ENCODE measurements around the gene KCND2.
"Not testable (repeated sequence)": the region's sequence is repeated elsewhere in the genome, so short reads cannot be mapped to it uniquely, and the experiment has no call there.

Gene KCND2

DNA sequence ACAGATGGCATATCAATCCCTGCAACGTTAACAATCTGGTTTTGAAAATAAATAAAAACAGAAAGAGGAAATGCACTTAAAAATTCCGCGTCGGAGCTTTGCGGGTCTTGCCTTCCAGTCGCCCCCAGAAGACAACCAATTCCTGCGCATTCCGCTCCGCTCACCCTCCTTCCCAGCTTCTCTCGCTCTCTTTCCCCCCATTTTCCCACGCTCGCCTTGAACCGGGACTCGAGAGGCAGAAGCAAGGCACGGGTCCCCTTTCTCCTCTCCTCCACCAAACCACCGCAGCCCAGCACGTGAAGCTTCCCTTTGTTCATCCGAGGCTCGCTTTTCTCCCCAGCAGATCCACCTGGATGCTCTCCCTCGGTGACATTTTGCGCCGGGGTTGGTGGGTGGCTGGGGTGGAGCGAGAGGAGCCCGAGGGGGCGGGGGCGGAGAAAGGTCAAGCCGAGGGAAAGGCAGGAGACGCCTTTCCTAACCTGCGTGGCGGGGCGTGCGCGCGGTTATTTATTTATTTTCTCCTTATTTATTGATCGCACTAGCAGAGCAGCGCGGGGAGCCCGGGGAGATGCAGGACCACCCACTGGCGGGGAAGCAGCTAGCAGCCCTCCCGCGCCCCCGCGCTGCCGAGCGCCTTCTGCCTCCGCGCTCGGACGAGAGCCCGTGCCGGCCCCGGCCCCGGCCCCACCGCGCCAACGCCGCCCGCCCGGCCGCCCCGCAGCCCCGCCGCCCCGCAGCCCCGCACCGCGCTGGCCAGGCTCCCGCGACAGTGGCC, at the start of gene KCND2:
Gene KCND2 (plus strand): TSS at position 475 of the 775 bp plus-strand sequence.
- peak; percentile 8 for DNase-seq

DNA sequence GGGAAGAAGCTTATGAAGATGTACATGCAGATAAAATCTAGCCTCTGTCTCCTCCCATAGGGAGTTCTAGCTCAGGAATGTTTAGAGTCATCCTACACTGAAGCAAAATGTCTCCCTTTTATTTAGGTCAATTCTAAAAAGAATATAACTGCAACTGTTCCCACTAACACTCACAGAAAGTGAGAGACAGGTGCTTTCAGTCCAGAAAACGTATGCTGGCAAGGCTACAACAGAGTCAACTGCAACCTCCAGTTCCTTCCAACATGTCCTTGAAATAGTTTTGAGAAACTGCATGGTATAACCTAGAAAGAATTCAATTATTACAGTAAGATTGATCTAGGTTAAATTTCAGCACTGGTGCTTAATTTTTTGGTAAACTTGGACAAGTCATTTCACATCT, 46.8 kb upstream of the KCND2 start:
- DNase-seq, result no peak

DNA sequence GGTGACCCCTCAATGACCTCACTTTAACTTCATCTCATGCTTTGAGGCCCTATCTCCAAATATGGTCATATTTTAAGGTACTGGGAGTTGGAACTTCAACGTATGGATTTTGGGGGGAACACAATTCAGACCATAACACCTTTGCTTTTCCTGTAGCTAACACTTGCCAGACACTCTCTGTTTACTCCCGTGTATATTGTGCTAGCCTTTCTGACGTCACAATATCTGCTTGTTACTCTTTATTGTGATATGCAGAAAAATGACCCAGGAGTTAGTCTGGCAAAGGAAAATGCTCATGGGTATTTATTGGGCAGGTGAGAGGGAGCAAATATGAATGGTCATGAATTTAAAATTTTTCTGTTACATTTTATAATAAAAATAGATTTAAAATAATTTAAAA, 45.7 kb upstream of the KCND2 start:
- no peak for DNase-seq

GRCh38 chr7:120229084-120229483, 43.9 kb upstream of the KCND2 start:
- no peak for DNase-seq

DNA sequence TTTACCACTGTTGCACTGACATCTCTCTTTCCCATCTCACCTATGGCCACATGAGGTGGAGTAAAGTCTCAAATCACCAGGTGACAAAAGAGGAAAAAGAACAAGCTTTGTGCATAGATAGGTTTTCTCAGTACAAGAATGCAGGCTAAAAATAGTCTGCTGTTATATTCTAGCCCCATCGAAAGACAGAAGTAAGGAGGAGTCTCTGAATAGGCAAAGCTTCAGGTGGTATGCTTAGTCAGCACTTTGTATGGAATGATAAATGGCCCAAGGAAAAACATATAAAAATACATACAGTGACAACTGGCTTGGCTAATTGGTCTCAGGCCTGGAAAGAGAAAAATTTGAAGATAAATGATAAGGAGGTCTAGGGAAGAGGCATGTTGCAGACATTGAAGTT, 39.6 kb upstream of the KCND2 start:
- no peak for DNase-seq

GRCh38 chr7:120240350-120240749, 32.6 kb upstream of the KCND2 start:
- not testable (repeated sequence) for DNase-seq

GRCh38 chr7:120241973-120242372, 31.0 kb upstream of the KCND2 start:
- no peak for DNase-seq

DNA sequence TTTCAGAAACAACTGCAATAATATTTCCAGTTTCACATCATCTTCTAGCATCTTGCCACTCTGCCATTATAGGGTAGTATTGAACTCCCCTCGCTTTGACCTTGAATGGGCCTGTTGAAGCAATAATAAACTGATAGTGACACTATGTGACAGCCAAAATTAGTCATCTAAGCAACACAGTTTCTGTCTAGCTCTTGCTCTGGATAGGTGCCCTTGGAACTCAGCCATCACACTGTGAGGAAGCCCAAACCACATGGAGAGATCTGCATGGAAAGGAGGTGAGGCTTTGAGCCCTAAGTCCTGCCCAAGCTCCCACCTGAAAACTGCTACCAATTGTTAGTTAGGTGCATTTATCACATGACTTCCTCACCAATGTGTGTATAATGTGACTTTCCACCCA, 18.1 kb upstream of the KCND2 start:
- peak; percentile 5 for DNase-seq

GRCh38 chr7:120256344-120257070, 16.5 kb upstream of the KCND2 start:
- DNase-seq, result no peak

- peak; percentile 65 for DNase-seq
Measured at GRCh38 chr7:120259386-120259785, 13.6 kb upstream of the KCND2 start.

GRCh38 chr7:120260111-120260510, 12.9 kb upstream of the KCND2 start:
- DNase-seq, result no peak

GRCh38 chr7:120272261-120272660, 714 bp upstream of the KCND2 start:
- DNase-seq, result peak; percentile 55

DNA sequence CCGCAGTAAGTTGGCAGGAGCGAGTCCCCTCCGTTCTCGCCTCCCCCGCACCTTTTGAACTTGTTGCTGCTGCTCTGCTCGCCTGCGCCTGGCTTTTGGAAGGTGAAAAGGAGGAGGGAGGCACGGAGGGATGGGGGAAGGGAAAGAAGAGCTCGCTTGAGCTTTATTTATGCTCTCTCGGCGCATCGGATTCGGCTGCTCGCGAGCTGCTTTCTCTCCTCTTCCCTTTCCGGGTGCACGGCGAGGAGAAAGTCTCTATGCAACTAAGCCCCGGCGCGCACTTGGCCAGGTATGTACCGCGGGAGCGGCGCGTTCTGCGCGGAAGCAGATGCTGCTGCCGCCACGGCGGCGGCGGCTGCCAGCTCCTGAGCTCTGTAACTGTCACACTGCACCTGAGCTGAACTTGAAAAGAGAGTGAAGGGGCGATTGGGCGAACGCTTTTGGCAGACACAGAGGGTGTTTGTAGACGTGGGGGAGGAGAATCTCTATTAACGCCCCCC, 551 bp downstream of the KCND2 start:
- peak; percentile 30 for DNase-seq

DNA sequence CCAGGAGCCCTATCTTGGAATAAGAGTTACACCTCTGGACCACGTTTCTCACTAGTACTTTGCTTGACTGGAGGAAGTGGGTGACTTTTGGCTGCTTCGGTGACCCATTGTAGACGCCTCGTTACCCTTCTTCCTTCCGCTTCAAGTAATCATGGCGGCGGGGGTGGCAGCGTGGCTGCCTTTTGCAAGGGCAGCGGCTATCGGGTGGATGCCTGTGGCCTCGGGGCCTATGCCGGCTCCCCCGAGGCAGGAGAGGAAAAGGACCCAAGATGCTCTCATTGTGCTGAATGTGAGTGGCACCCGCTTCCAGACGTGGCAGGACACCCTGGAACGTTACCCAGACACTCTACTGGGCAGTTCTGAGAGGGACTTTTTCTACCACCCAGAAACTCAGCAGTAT, 1.5 kb downstream of the KCND2 start:
- DNase-seq, result no peak

GRCh38 chr7:120274899-120275298, 1.9 kb downstream of the KCND2 start:
- no peak for DNase-seq

DNA sequence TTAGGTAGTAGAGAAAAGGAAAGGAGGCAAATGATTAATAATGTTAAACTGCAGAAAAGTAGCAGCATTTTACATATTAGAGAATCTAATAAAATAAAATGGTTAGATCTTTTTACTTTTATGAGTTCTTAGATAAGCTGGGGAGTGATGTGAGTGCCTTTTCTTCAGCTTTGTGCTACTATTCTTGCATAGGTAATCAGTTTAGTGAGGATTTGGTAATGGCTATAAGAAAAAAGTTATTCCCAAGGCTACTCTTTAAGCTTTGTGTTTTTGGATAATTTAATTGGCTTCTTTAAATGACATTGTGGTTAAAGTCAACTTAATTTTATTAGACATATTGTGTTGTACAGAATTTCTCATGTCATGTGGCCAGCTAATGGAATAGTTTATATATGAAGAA, 3.7 kb downstream of the KCND2 start:
- no peak for DNase-seq

GRCh38 chr7:120278773-120279172, 5.8 kb downstream of the KCND2 start:
- DNase-seq, result no peak

DNA sequence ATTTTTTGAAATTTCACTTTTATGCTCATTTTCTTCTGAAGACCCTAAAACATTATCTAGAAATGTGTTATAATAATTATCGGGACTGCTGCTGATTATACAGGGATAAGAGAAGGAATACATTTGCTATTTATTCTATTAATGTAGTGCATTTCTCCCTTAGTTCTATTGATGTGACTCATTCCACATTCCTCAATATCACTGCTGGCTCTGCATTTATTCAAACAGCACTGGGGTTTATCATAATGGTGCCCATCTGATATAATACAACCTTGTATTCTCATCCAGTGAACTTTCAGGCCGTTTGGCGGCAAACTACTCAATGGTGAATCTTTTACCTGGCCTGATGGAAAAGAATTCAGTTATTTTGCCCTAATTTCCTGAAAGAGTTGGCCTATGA, 7.8 kb downstream of the KCND2 start:
- no peak for DNase-seq

DNA sequence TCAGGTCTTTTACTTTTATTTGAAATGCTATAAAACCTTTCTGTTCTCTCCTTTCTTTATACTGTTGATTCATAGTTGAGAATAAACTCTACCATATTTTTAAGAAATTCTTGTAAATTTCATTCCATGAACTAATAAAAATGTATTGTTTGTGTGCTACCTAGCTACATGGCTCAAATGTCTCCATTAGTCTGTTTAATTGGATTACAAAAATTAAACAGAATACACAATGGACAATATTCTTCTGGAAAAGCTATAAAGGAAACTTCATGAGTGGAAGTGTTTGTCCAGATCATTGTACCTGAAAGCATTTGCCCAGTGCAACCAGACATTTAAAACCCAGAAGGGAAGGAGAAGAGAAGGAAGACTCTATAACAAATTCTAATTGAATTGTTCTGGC, 20.1 kb downstream of the KCND2 start:
- DNase-seq, result no peak

DNA sequence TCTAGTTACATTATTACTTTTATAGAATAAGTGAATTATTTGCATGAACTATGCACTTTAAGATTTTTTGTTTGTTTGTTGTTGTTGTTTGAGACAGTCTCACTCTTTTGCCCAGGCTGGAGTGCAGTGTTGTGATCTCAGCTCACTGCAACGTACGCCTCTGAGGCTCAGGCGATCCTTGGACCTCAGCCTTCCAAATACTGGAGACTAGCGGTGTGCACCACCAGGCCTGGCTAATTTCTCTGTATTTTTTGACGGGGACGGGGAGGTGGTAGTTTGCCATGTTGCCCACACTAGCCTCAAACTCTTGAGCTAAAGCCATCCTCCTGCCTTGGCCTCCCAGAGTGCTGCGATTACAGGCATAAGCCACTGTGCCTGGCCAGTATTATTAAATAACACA, 29.2 kb downstream of the KCND2 start:
- DNase-seq, result no peak

- DNase-seq, result no peak
Measured at GRCh38 chr7:120303105-120303504, 30.1 kb downstream of the KCND2 start.

DNA sequence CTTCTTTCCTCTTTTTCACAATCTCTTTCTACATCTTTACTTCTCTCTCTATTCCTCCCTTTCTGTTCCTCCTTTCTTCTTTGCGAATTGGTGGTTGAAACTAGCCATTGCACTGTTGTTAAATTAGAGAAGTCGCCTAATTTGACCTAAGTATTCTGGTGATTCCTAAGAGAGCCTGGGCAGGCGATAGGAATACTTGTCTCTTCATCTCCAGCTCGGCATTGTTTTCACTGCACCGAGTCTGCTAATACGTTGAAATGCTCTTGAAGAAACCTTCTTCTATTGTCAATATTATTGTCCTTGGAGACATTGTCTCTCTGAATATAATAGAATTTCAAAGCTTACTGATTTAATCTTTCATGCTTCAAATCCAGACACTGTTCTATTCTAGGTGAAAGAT, 31.7 kb downstream of the KCND2 start:
- DNase-seq, result no peak

DNA sequence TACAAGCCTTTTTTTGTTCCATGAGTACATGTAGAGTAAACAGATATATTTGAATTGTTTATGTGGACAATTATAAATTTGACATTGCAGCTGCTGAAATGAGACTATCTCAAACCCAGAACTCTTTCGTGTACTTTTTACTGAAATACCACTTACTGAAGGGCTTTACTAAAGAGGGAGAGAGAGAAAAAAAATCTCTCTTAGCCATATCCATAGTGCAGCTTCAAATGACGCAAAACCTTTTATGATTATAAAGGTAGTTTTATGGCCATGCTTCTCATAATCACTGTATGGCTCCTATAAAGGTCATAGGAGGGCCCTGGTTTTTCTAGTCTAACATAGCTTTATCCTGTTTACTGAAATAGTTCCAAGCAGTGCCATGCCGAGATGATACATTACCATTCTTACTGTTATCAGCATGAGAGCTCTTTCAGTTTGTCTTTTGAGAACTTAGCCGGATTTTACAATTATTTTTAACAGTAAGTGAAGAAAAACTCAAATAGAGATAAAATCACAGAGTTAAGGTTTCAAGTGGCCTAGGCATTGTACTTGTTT, 35.1 kb downstream of the KCND2 start:
- no peak for DNase-seq

Measured in fibroblast of skin of right biceps (primary cell).